ENCODE measurements around the gene FAM174B.

FAM174B gene

GRCh38 chr15:92580521-92580920 is 75.1 kb downstream of the FAM174B start:
- TF ChIP-seq CTCF (IDR thresholded peaks at IDR 0.05; ENCODE audit: low read depth, low read length, missing control alignments), result no peak
- no peak for DNase-seq (ENCODE audit: low read depth)
- H3K4me3 ChIP-seq (ENCODE audit: low read depth, low read length), result no peak overlapping the region
- in situ Hi-C loops (cut with HindIII; ENCODE audit: low sequenced_read_pairs), result no loop called here

GRCh38 chr15:92579931-92580470 is 75.6 kb downstream of the FAM174B start:
- no peak overlapping the region for H3K4me3 ChIP-seq (ENCODE audit: low read depth, low read length)
- no peak for DNase-seq (ENCODE audit: low read depth)
- no peak for TF ChIP-seq CTCF (IDR thresholded peaks at IDR 0.05; ENCODE audit: low read depth, low read length, missing control alignments)
- in situ Hi-C loops (cut with HindIII; ENCODE audit: low sequenced_read_pairs), result no loop called here

GRCh38 chr15:92579486-92579885 is 76.1 kb downstream of the FAM174B start:
- in situ Hi-C loops (cut with HindIII; ENCODE audit: low sequenced_read_pairs), result no loop called here
- DNase-seq (ENCODE audit: low read depth), result no peak
- no peak for TF ChIP-seq CTCF (IDR thresholded peaks at IDR 0.05; ENCODE audit: low read depth, low read length, missing control alignments)
- H3K4me3 ChIP-seq (ENCODE audit: low read depth, low read length), result no peak overlapping the region

GRCh38 chr15:92578096-92578835 is 77.3 kb downstream of the FAM174B start:
- no peak for DNase-seq (ENCODE audit: low read depth)
- no peak for TF ChIP-seq CTCF (IDR thresholded peaks at IDR 0.05; ENCODE audit: low read depth, low read length, missing control alignments)
- H3K4me3 ChIP-seq (ENCODE audit: low read depth, low read length), result no peak overlapping the region
- in situ Hi-C loops (cut with HindIII; ENCODE audit: low sequenced_read_pairs), result no loop called here

GRCh38 chr15:92576597-92577200 is 78.9 kb downstream of the FAM174B start:
- no peak for TF ChIP-seq CTCF (IDR thresholded peaks at IDR 0.05; ENCODE audit: low read depth, low read length, missing control alignments)
- in situ Hi-C loops (cut with HindIII; ENCODE audit: low sequenced_read_pairs), result no loop called here
- DNase-seq (ENCODE audit: low read depth), result no peak

GRCh38 chr15:92574566-92574965 is 81.0 kb downstream of the FAM174B start:
- no peak overlapping the region for H3K4me3 ChIP-seq (ENCODE audit: low read depth, low read length)
- in situ Hi-C loops (cut with HindIII; ENCODE audit: low sequenced_read_pairs), result no loop called here
- DNase-seq (ENCODE audit: low read depth), result no peak
- no peak for TF ChIP-seq CTCF (IDR thresholded peaks at IDR 0.05; ENCODE audit: low read depth, low read length, missing control alignments)

More at GRCh38 chr15:92576597-92577200, 78.9 kb downstream of the FAM174B start:
- no peak overlapping the region for H3K4me3 ChIP-seq (ENCODE audit: low read depth, low read length)
